Measurements from ENCODE around the gene CRLF3. TPM values are rescaled to one million over a fixed set of nuclear protein-coding genes. Genes with fewer than 3 reads are reported as not detected.

CRLF3 gene
- 45.6 and 49.5 TPM in 2 replicates for total RNA-seq

- Mint-ChIP-seq H3K4me1 (ENCODE audit: low read depth) (peaks cover 30% of the 10 kb centered on the region), H3K9me3 (no peaks in the 10 kb centered on the region), H3K27ac (peak within 1 kb of the TSS; percentile 89), H3K36me3 (ENCODE audit: low read depth) (peaks cover 12% of the 10 kb centered on the region), H3K4me3 (peak within 1 kb of the TSS; percentile 100), H3K27me3 (ENCODE audit: insufficient read depth) (no peaks in the 10 kb centered on the region)
- DNase-seq (ENCODE audit: low spot score): peak; percentile 90
- intact Hi-C loops (cut with micrococcal nuclease): loop anchor here (1.0 to 10.0 kb wide), 7 partner anchors 8 to 710 kb away; partner anchors contain the start of genes CPD, GOSR1 and NSRP1
Observed at GRCh38 chr17:30824356-30825145, at the start of gene CRLF3. Gene CRLF3 (minus strand): TSS chr17:30824692. CDS start chr17:30824651, 41 bp downstream.

- Mint-ChIP-seq H3K4me3 (no peak overlapping the region), H3K27me3 (ENCODE audit: insufficient read depth) (no peaks in the 10 kb centered on the region), H3K36me3 (ENCODE audit: low read depth) (peaks cover 29% of the 10 kb centered on the region), H3K27ac (no peak overlapping the region), H3K9me3 (no peaks in the 10 kb centered on the region), H3K4me1 (ENCODE audit: low read depth) (no peaks in the 10 kb centered on the region)
- DNase-seq (ENCODE audit: low spot score): no peak
- intact Hi-C loops (cut with micrococcal nuclease): no loop called here
Observed at GRCh38 chr17:30869005-30869404, 44.5 kb upstream of the CRLF3 start.

GRCh38 chr17:30864636-30865035 is 40.1 kb upstream of the CRLF3 start:
- H3K4me1 Mint-ChIP-seq (ENCODE audit: low read depth): no peaks in the 10 kb centered on the region
- intact Hi-C loops (cut with micrococcal nuclease): no loop called here
- H3K36me3 Mint-ChIP-seq (ENCODE audit: low read depth): peaks cover 20% of the 10 kb centered on the region
- H3K4me3 Mint-ChIP-seq: no peak overlapping the region
- no peaks in the 10 kb centered on the region for H3K9me3 Mint-ChIP-seq
- H3K27me3 Mint-ChIP-seq (ENCODE audit: insufficient read depth): no peaks in the 10 kb centered on the region
- no peak for DNase-seq (ENCODE audit: low spot score)
- H3K27ac Mint-ChIP-seq: no peak overlapping the region

GRCh38 chr17:30858556-30859250 is 34.2 kb upstream of the CRLF3 start:
- peaks cover 17% of the 10 kb centered on the region for H3K36me3 Mint-ChIP-seq (ENCODE audit: low read depth)
- H3K4me3 Mint-ChIP-seq: no peak overlapping the region
- DNase-seq (ENCODE audit: low spot score): no peak
- no peaks in the 10 kb centered on the region for H3K27me3 Mint-ChIP-seq (ENCODE audit: insufficient read depth)
- intact Hi-C loops (cut with micrococcal nuclease): no loop called here
- H3K9me3 Mint-ChIP-seq: no peaks in the 10 kb centered on the region
- H3K27ac Mint-ChIP-seq: no peak overlapping the region
- no peaks in the 10 kb centered on the region for H3K4me1 Mint-ChIP-seq (ENCODE audit: low read depth)

GRCh38 chr17:30854146-30854545 is 29.7 kb upstream of the CRLF3 start:
- peaks cover 34% of the 10 kb centered on the region for H3K36me3 Mint-ChIP-seq (ENCODE audit: low read depth)
- DNase-seq (ENCODE audit: low spot score): no peak

GRCh38 chr17:30848021-30848420 is 23.5 kb upstream of the CRLF3 start:
- Mint-ChIP-seq H3K4me1 (ENCODE audit: low read depth) (no peaks in the 10 kb centered on the region), H3K36me3 (ENCODE audit: low read depth) (peaks cover 28% of the 10 kb centered on the region), H3K27ac (no peak overlapping the region), H3K27me3 (ENCODE audit: insufficient read depth) (no peaks in the 10 kb centered on the region), H3K4me3 (no peak overlapping the region), H3K9me3 (no peaks in the 10 kb centered on the region)
- DNase-seq (ENCODE audit: low spot score): no peak
- intact Hi-C loops (cut with micrococcal nuclease): no loop called here

More at GRCh38 chr17:30854146-30854545, 29.7 kb upstream of the CRLF3 start:
- Mint-ChIP-seq H3K9me3 (no peaks in the 10 kb centered on the region), H3K4me1 (ENCODE audit: low read depth) (no peaks in the 10 kb centered on the region), H3K27me3 (ENCODE audit: insufficient read depth) (no peaks in the 10 kb centered on the region), H3K27ac (no peak overlapping the region), H3K4me3 (no peak overlapping the region)
- intact Hi-C loops (cut with micrococcal nuclease): no loop called here

GRCh38 chr17:30840771-30841170 is 16.3 kb upstream of the CRLF3 start:
- no peaks in the 10 kb centered on the region for H3K27me3 Mint-ChIP-seq (ENCODE audit: insufficient read depth)
- H3K36me3 Mint-ChIP-seq (ENCODE audit: low read depth): peaks cover 38% of the 10 kb centered on the region
- no peaks in the 10 kb centered on the region for H3K9me3 Mint-ChIP-seq
- no peak overlapping the region for H3K4me3 Mint-ChIP-seq
- intact Hi-C loops (cut with micrococcal nuclease): no loop called here
- H3K4me1 Mint-ChIP-seq (ENCODE audit: low read depth): peaks cover under 1% of the 10 kb centered on the region
- DNase-seq (ENCODE audit: low spot score): no peak
- no peak overlapping the region for H3K27ac Mint-ChIP-seq

GRCh38 chr17:30838202-30838807 is 13.8 kb upstream of the CRLF3 start:
- H3K4me3 Mint-ChIP-seq: no peak overlapping the region
- H3K27ac Mint-ChIP-seq: no peak overlapping the region
- peaks cover 40% of the 10 kb centered on the region for H3K36me3 Mint-ChIP-seq (ENCODE audit: low read depth)
- DNase-seq (ENCODE audit: low spot score): no peak
- intact Hi-C loops (cut with micrococcal nuclease): no loop called here
- peaks cover 19% of the 10 kb centered on the region for H3K4me1 Mint-ChIP-seq (ENCODE audit: low read depth)
- no peaks in the 10 kb centered on the region for H3K27me3 Mint-ChIP-seq (ENCODE audit: insufficient read depth)
- H3K9me3 Mint-ChIP-seq: no peaks in the 10 kb centered on the region

GRCh38 chr17:30832438-30833124 is 8.1 kb upstream of the CRLF3 start:
- peak overlapping the region; percentile 86 for H3K27ac Mint-ChIP-seq
- H3K4me1 Mint-ChIP-seq (ENCODE audit: low read depth): peaks cover 43% of the 10 kb centered on the region
- H3K4me3 Mint-ChIP-seq: peak overlapping the region; percentile 96
- H3K9me3 Mint-ChIP-seq: no peaks in the 10 kb centered on the region
- H3K27me3 Mint-ChIP-seq (ENCODE audit: insufficient read depth): no peaks in the 10 kb centered on the region
- DNase-seq (ENCODE audit: low spot score): no peak
- intact Hi-C loops (cut with micrococcal nuclease): loop anchor here (1.0 to 5.0 kb wide), 2 partner anchors 8 to 140 kb away; partner anchors contain the start of genes CRLF3 and RNF135
- H3K36me3 Mint-ChIP-seq (ENCODE audit: low read depth): peaks cover 16% of the 10 kb centered on the region

- H3K36me3 Mint-ChIP-seq (ENCODE audit: low read depth): peaks cover 14% of the 10 kb centered on the region
- peak within 1 kb of the TSS; percentile 86 for H3K27ac Mint-ChIP-seq
- H3K4me1 Mint-ChIP-seq (ENCODE audit: low read depth): peaks cover 43% of the 10 kb centered on the region
- peak within 1 kb of the TSS; percentile 96 for H3K4me3 Mint-ChIP-seq
- H3K9me3 Mint-ChIP-seq: no peaks in the 10 kb centered on the region
- peak; percentile 86 for DNase-seq (ENCODE audit: low spot score)
- intact Hi-C loops (cut with micrococcal nuclease): loop anchor here (1.0 to 5.0 kb wide), 3 partner anchors 8 to 140 kb away; partner anchors contain the start of genes CRLF3, RNF135 and TEFM
- no peaks in the 10 kb centered on the region for H3K27me3 Mint-ChIP-seq (ENCODE audit: insufficient read depth)
Observed at GRCh38 chr17:30831663-30832437, 7.4 kb upstream of the CRLF3 start, which contains the start of gene ATAD5. Gene ATAD5 (plus strand): TSS chr17:30831966. CDS start chr17:30832348, 382 bp downstream.

- H3K9me3 Mint-ChIP-seq: no peaks in the 10 kb centered on the region
- intact Hi-C loops (cut with micrococcal nuclease): loop anchor here (2.0 to 5.0 kb wide), 2 partner anchors 76 to 141 kb away; partner anchors contain the start of genes RNF135 and TEFM
- peaks cover 43% of the 10 kb centered on the region for H3K4me1 Mint-ChIP-seq (ENCODE audit: low read depth)
- peak overlapping the region; percentile 86 for H3K27ac Mint-ChIP-seq
- H3K4me3 Mint-ChIP-seq: peak overlapping the region; percentile 96
- H3K36me3 Mint-ChIP-seq (ENCODE audit: low read depth): peaks cover 11% of the 10 kb centered on the region
- DNase-seq (ENCODE audit: low spot score): no peak
- no peaks in the 10 kb centered on the region for H3K27me3 Mint-ChIP-seq (ENCODE audit: insufficient read depth)
Observed at GRCh38 chr17:30831257-30831656, 6.8 kb upstream of the CRLF3 start.

Measured in activated T-helper 1 cell treated with anti-CD3 and anti-CD28 coated beads, Interleukin-12 subunit alpha, Interleukin-12 subunit beta, Interleukin-2, Interleukin-4 antibody, amounts not matched to agents 30 ng/mL and 10 ng/mL and 1 ng/mL, durations not matched to agents 14 hours and 24 hours and 36 hours (primary cell).